NB4 (cell line): ENCODE results near the gene COL6A2.

Experiments used
- MYC ChIP-seq: IDR thresholded peaks from 2 replicates; pipeline ENCODE4 v1.6.1; 2011; ENCODE audit warnings: low read depth, low read length
- POLR2A ChIP-seq: IDR thresholded peaks from 2 replicates; pipeline ENCODE4 v1.6.1; 2011; ENCODE audit warnings: mild to moderate bottlenecking; ENCODE audit not compliant: insufficient read length; ENCODE audit errors: extremely low read depth
- TF ChIP-seq, protein P1 (sequence below): IDR thresholded peaks from one replicate; pipeline ENCODE4 v1.5.1; 2012; ENCODE audit warnings: low read depth, low read length
- TF ChIP-seq, protein P2 (sequence below): IDR thresholded peaks from 2 replicates; pipeline ENCODE4 v1.6.1; 2011; ENCODE audit warnings: low read depth, low read length

DNA sequence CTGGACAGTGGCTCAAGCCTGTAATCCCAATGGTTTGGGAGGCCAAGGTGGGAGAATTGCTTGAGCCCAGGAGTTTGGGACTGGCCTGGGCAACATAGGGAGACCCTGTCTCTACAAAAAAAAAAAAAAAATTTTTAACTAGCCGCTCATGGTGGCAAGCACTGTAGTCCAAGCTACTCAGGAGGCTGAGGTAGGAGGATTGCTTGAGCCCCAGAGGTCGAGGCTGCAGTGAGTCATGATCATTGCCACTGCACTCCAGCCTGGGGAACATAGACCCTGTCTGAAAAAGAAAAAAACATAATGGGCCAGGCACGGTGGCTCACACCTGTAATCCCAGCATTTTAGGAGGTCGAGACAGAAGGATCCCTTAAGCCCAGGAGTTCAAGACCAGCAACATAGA lies 81.0 kb downstream of the COL6A2 start:
- TF ChIP-seq, protein P1, sequence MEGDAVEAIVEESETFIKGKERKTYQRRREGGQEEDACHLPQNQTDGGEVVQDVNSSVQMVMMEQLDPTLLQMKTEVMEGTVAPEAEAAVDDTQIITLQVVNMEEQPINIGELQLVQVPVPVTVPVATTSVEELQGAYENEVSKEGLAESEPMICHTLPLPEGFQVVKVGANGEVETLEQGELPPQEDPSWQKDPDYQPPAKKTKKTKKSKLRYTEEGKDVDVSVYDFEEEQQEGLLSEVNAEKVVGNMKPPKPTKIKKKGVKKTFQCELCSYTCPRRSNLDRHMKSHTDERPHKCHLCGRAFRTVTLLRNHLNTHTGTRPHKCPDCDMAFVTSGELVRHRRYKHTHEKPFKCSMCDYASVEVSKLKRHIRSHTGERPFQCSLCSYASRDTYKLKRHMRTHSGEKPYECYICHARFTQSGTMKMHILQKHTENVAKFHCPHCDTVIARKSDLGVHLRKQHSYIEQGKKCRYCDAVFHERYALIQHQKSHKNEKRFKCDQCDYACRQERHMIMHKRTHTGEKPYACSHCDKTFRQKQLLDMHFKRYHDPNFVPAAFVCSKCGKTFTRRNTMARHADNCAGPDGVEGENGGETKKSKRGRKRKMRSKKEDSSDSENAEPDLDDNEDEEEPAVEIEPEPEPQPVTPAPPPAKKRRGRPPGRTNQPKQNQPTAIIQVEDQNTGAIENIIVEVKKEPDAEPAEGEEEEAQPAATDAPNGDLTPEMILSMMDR, result no peak
- TF ChIP-seq MYC (no peak), POLR2A (no peak)
- TF ChIP-seq, protein P2, sequence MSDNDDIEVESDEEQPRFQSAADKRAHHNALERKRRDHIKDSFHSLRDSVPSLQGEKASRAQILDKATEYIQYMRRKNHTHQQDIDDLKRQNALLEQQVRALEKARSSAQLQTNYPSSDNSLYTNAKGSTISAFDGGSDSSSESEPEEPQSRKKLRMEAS, result no peak
